Loucy (cell line): ENCODE data around the gene MOCS2.

Experiments used
- H2AFZ ChIP-seq: fragments of 200-600 bp; sonication (generic); 2 replicates; pipeline ENCODE4 v1.6.0; 2016; ENCODE audit warnings: antibody characterized with exemption, mild to moderate bottlenecking, low read length, moderate library complexity
- H3F3A ChIP-seq: fragments of 200-600 bp; 2 replicates; pipeline ENCODE4 v1.6.0; 2016; ENCODE audit warnings: antibody characterized with exemption, low read depth, mild to moderate bottlenecking
- H3K27me3 ChIP-seq: fragments of 200-600 bp; sonication (generic); 2 replicates; pipeline ENCODE4 v1.6.1; 2014; ENCODE audit warnings: low read length, mild to moderate bottlenecking; ENCODE audit not compliant: insufficient read depth, poor library complexity, severe bottlenecking
- H3K36me3 ChIP-seq: fragments of 200-600 bp; sonication (generic); 2 replicates; pipeline ENCODE4 v1.6.1; 2016; ENCODE audit warnings: low read length; ENCODE audit not compliant: insufficient read depth
- H3K4me1 ChIP-seq: fragments of 200-600 bp; sonication (generic); 2 replicates; pipeline ENCODE4 v1.5.1; 2014; ENCODE audit warnings: low read length, mild to moderate bottlenecking; ENCODE audit not compliant: insufficient read depth, poor library complexity, severe bottlenecking
- H3K4me2 ChIP-seq: fragments of 200-600 bp; sonication (generic); 2 replicates; pipeline ENCODE4 v1.6.0; 2014; ENCODE audit warnings: antibody characterized with exemption, low read length, low read depth, mild to moderate bottlenecking; ENCODE audit not compliant: poor library complexity, severe bottlenecking
- H3K4me3 ChIP-seq: fragments of 200-600 bp; sonication (generic); 2 replicates; pipeline ENCODE4 v1.5.1; 2014; ENCODE audit warnings: low read length, mild to moderate bottlenecking, mixed read lengths; ENCODE audit not compliant: poor library complexity, severe bottlenecking
- H3K79me2 ChIP-seq: fragments of 200-600 bp; sonication (generic); 2 replicates; pipeline ENCODE4 v1.6.1; 2014; ENCODE audit warnings: low read length; ENCODE audit not compliant: insufficient read depth
- H3K9ac ChIP-seq: fragments of 200-600 bp; sonication (generic); 2 replicates; pipeline ENCODE4 v1.6.0; 2014; ENCODE audit warnings: mild to moderate bottlenecking, low read depth, low read length, moderate library complexity; ENCODE audit not compliant: poor library complexity, severe bottlenecking
- H3K9me2 ChIP-seq: fragments of 200-600 bp; sonication (generic); replicated peaks from 2 replicates; pipeline ENCODE4 v1.6.1; 2016; ENCODE audit warnings: low read depth, low read length, mixed read lengths
- H3K9me3 ChIP-seq: fragments of 200-600 bp; sonication (generic); 2 replicates; pipeline ENCODE4 v1.6.1; 2014; ENCODE audit warnings: mild to moderate bottlenecking, antibody characterized with exemption, low read length, low read depth; ENCODE audit not compliant: insufficient read depth
- H4K20me1 ChIP-seq: fragments of 200-600 bp; sonication (generic); 2 replicates; pipeline ENCODE4 v1.6.0; 2014; ENCODE audit warnings: antibody characterized with exemption, low read length, mild to moderate bottlenecking; ENCODE audit not compliant: insufficient read depth, poor library complexity, severe bottlenecking
- CTCF ChIP-seq: fragments of 200-600 bp; sonication (generic); conservative IDR thresholded peaks from 2 replicates; pipeline ENCODE4 v1.5.1; 2014; ENCODE audit warnings: mild to moderate bottlenecking, antibody characterized with exemption, low read length
- EZH2phosphoT487 ChIP-seq: fragments of 200-600 bp; IDR thresholded peaks from 2 replicates; pipeline ENCODE4 v1.6.1; 2018; ENCODE audit warnings: antibody characterized with exemption, mild to moderate bottlenecking, moderate library complexity, borderline replicate concordance

Gene MOCS2

GRCh38 chr5:53130266-53130665, 20.7 kb upstream of the MOCS2 start:
- H2AFZ ChIP-seq: no peak overlapping the region

GRCh38 chr5:53128481-53128880, 18.9 kb upstream of the MOCS2 start:
- Histone ChIP-seq H3F3A (no peaks in the 10 kb centered on the region), H4K20me1 (no peaks in the 10 kb centered on the region), H3K36me3 (no peaks in the 10 kb centered on the region), H3K27me3 (no peaks in the 10 kb centered on the region), H3K9me3 (0 out of 2 replicates have a peak, but pooled peaks cover 4% of the 10 kb centered on the region), H3K9ac (no peak overlapping the region), H3K4me1 (no peaks in the 10 kb centered on the region), H3K79me2 (no peaks in the 10 kb centered on the region), H3K4me2 (no peak overlapping the region), H2AFZ (no peak overlapping the region), H3K4me3 (no peak overlapping the region), H3K9me2 (no peaks in the 10 kb centered on the region)
- TF ChIP-seq EZH2phosphoT487 (no peak), CTCF (no peak)

More at GRCh38 chr5:53130266-53130665, 20.7 kb upstream of the MOCS2 start:
- Histone ChIP-seq H4K20me1 (no peaks in the 10 kb centered on the region), H3K4me2 (no peak overlapping the region), H3K36me3 (no peaks in the 10 kb centered on the region), H3K4me1 (no peaks in the 10 kb centered on the region), H3K79me2 (no peaks in the 10 kb centered on the region), H3K9me3 (0 out of 2 replicates have a peak, but pooled peaks cover 4% of the 10 kb centered on the region), H3K27me3 (no peaks in the 10 kb centered on the region), H3K9ac (no peak overlapping the region), H3K4me3 (no peak overlapping the region), H3F3A (no peaks in the 10 kb centered on the region), H3K9me2 (no peaks in the 10 kb centered on the region)
- TF ChIP-seq EZH2phosphoT487 (no peak), CTCF (no peak)

- H3K9me3 ChIP-seq: 0 out of 2 replicates have a peak, but pooled peaks cover 4% of the 10 kb centered on the region
- no peaks in the 10 kb centered on the region for H3K4me1 ChIP-seq
- H3K4me2 ChIP-seq: no peak overlapping the region
- TF ChIP-seq CTCF (no peak), EZH2phosphoT487 (no peak)
- H3K36me3 ChIP-seq: no peaks in the 10 kb centered on the region
- H3F3A ChIP-seq: no peaks in the 10 kb centered on the region
- no peaks in the 10 kb centered on the region for H3K27me3 ChIP-seq
- no peaks in the 10 kb centered on the region for H3K79me2 ChIP-seq
- no peak overlapping the region for H3K9ac ChIP-seq
- no peaks in the 10 kb centered on the region for H4K20me1 ChIP-seq
- no peaks in the 10 kb centered on the region for H3K9me2 ChIP-seq
- no peak overlapping the region for H2AFZ ChIP-seq
- H3K4me3 ChIP-seq: no peak overlapping the region
Measured at GRCh38 chr5:53127107-53127506, 17.6 kb upstream of the MOCS2 start.
